Stimulated activated naive B cell treated with anti-CD40 and anti-IgM and Interleukin-4, amounts not matched to agents 10 μg/mL and 1 μg/mL and 100 μg/mL, for 72 hours (primary cell): Measurements from ENCODE around the gene HMGXB3.
A peak's percentile ranks its signal among the peaks of the same experiment; 100 is the strongest.
"Not testable (repeated sequence)": the region's sequence is repeated elsewhere in the genome, so short reads cannot be mapped to it uniquely, and the experiment has no call there.

Experiments
- ATAC-seq, 2 donors: fragments of 150-1000 bp; cut with Tn5 transposase; replicated peaks; 2 replicates each; pipeline ENCODE4 v1.10.0; 2021; ENCODE audit warnings: moderate library complexity in 1 of 2
- DNase-seq: peaks from one replicate; pipeline ENCODE4 v3.0.0; 2021
- H3K27ac Mint-ChIP-seq: one replicate; pipeline ENCODE4 v1.8.0; 2022; ENCODE audit warnings: mild to moderate bottlenecking, mixed read lengths
- H3K27me3 Mint-ChIP-seq, 2 donors: one replicate each; pipeline ENCODE4 v1.8.0; 2022; ENCODE audit warnings: mixed read lengths in 2 of 2
- H3K36me3 Mint-ChIP-seq, 2 donors: one replicate each; pipeline ENCODE4 v1.8.0; 2022; ENCODE audit warnings: mixed read lengths in 2 of 2, mild to moderate bottlenecking in 1 of 2
- H3K4me1 Mint-ChIP-seq, 2 donors: one replicate each; pipeline ENCODE4 v1.8.0; 2022; ENCODE audit warnings: mixed read lengths in 2 of 2, mild to moderate bottlenecking in 1 of 2
- H3K4me3 Mint-ChIP-seq, 2 donors: one replicate each; pipeline ENCODE4 v1.8.0; 2022; ENCODE audit warnings: mild to moderate bottlenecking in 2 of 2, mixed read lengths in 2 of 2, moderate library complexity in 1 of 2
- H3K9me3 Mint-ChIP-seq, 2 donors: one replicate each; pipeline ENCODE4 v1.8.0; 2022; ENCODE audit warnings: mixed read lengths in 2 of 2, mild to moderate bottlenecking in 1 of 2

Gene HMGXB3

GRCh38 chr5:150022158-150022531, 21.6 kb downstream of the HMGXB3 start:
- Mint-ChIP-seq H3K4me1 (peaks cover 4 to 11% of the 10 kb centered on the region in 2 donors), H3K4me3 (no peak overlapping the region), H3K27ac (no peak overlapping the region), H3K36me3 (peaks cover 46 to 77% of the 10 kb centered on the region in 2 donors), H3K9me3 (no peaks in the 10 kb centered on the region), H3K27me3 (no peaks in the 10 kb centered on the region)
- DNase-seq = no peak
- ATAC-seq = no peak

- Mint-ChIP-seq H3K4me1 (peaks cover 4 to 11% of the 10 kb centered on the region in 2 donors), H3K27ac (no peak overlapping the region), H3K36me3 (peaks cover 51 to 74% of the 10 kb centered on the region in 2 donors), H3K4me3 (no peak overlapping the region), H3K27me3 (no peaks in the 10 kb centered on the region), H3K9me3 (no peaks in the 10 kb centered on the region)
- ATAC-seq (no peak), DNase-seq (no peak)
These were observed 22.1 kb downstream of the HMGXB3 start for GRCh38 chr5:150022681-150023080.

- H3K4me1 Mint-ChIP-seq = peaks cover 4 to 11% of the 10 kb centered on the region in 2 donors
- H3K4me3 Mint-ChIP-seq = no peak overlapping the region
- H3K27me3 Mint-ChIP-seq = no peaks in the 10 kb centered on the region
- DNase-seq (no peak), ATAC-seq (no peak)
- H3K36me3 Mint-ChIP-seq = peaks cover 52 to 74% of the 10 kb centered on the region in 2 donors
- H3K9me3 Mint-ChIP-seq = no peaks in the 10 kb centered on the region
- H3K27ac Mint-ChIP-seq = no peak overlapping the region
These were observed 22.6 kb downstream of the HMGXB3 start for GRCh38 chr5:150023136-150023535.

GRCh38 chr5:150024346-150024984, 23.9 kb downstream of the HMGXB3 start:
- Mint-ChIP-seq H3K36me3 (peaks cover 49 to 69% of the 10 kb centered on the region in 2 donors), H3K9me3 (no peaks in the 10 kb centered on the region), H3K27ac (no peak overlapping the region), H3K4me3 (no peak overlapping the region), H3K27me3 (no peaks in the 10 kb centered on the region), H3K4me1 (peaks cover 4 to 11% of the 10 kb centered on the region in 2 donors)
- ATAC-seq (peak; percentile 41 to 45), DNase-seq (no peak)

- no peaks in the 10 kb centered on the region for H3K9me3 Mint-ChIP-seq
- H3K36me3 Mint-ChIP-seq = peaks cover 50 to 59% of the 10 kb centered on the region in 2 donors
- ATAC-seq (no peak), DNase-seq (no peak)
- H3K27me3 Mint-ChIP-seq = no peaks in the 10 kb centered on the region
- no peak overlapping the region for H3K27ac Mint-ChIP-seq
- no peak overlapping the region for H3K4me3 Mint-ChIP-seq
- peaks cover 0 to 2% of the 10 kb centered on the region in 2 donors for H3K4me1 Mint-ChIP-seq
These were observed 26.2 kb downstream of the HMGXB3 start for GRCh38 chr5:150026682-150027172.

- peaks cover 46 to 60% of the 10 kb centered on the region in 2 donors for H3K36me3 Mint-ChIP-seq
- ATAC-seq, H3K27ac Mint-ChIP-seq, H3K4me3 Mint-ChIP-seq, H3K27me3 Mint-ChIP-seq, DNase-seq, H3K9me3 Mint-ChIP-seq, H3K4me1 Mint-ChIP-seq: not testable (repeated sequence)
These were observed 27.5 kb downstream of the HMGXB3 start for GRCh38 chr5:150028047-150028446.

GRCh38 chr5:150033334-150033733, 32.8 kb downstream of the HMGXB3 start:
- Mint-ChIP-seq H3K4me1 (peaks cover 22 to 27% of the 10 kb centered on the region in 2 donors), H3K9me3 (no peaks in the 10 kb centered on the region), H3K27me3 (no peaks in the 10 kb centered on the region), H3K27ac (peak overlapping the region; percentile 1), H3K36me3 (peaks cover 48 to 72% of the 10 kb centered on the region in 2 donors), H3K4me3 (no peak overlapping the region)
- ATAC-seq = no peak
- DNase-seq = no peak

GRCh38 chr5:150034662-150035061, 34.1 kb downstream of the HMGXB3 start:
- no peaks in the 10 kb centered on the region for H3K27me3 Mint-ChIP-seq
- peaks cover 22 to 27% of the 10 kb centered on the region in 2 donors for H3K4me1 Mint-ChIP-seq
- H3K36me3 Mint-ChIP-seq = peaks cover 43 to 71% of the 10 kb centered on the region in 2 donors
- no peak for ATAC-seq
- no peaks in the 10 kb centered on the region for H3K9me3 Mint-ChIP-seq
- H3K4me3 Mint-ChIP-seq = no peak overlapping the region
- DNase-seq = no peak
- H3K27ac Mint-ChIP-seq = peak overlapping the region; percentile 56

- no peak overlapping the region for H3K4me3 Mint-ChIP-seq
- peaks cover 22 to 27% of the 10 kb centered on the region in 2 donors for H3K4me1 Mint-ChIP-seq
- no peak overlapping the region for H3K27ac Mint-ChIP-seq
- no peaks in the 10 kb centered on the region for H3K27me3 Mint-ChIP-seq
- DNase-seq = no peak
- no peaks in the 10 kb centered on the region for H3K9me3 Mint-ChIP-seq
- H3K36me3 Mint-ChIP-seq = peaks cover 44 to 73% of the 10 kb centered on the region in 2 donors
- ATAC-seq = peak; percentile 87 to 94
These were observed 34.8 kb downstream of the HMGXB3 start for GRCh38 chr5:150035139-150035895.

- Mint-ChIP-seq H3K36me3 (peaks cover 48 to 77% of the 10 kb centered on the region in 2 donors), H3K27me3 (no peaks in the 10 kb centered on the region), H3K27ac (no peak overlapping the region), H3K4me1 (peaks cover 22 to 27% of the 10 kb centered on the region in 2 donors), H3K9me3 (no peaks in the 10 kb centered on the region), H3K4me3 (no peak overlapping the region)
- ATAC-seq (no peak), DNase-seq (no peak)
These were observed 36.0 kb downstream of the HMGXB3 start for GRCh38 chr5:150036513-150036912.

- Mint-ChIP-seq H3K27me3 (no peaks in the 10 kb centered on the region), H3K4me1 (peaks cover 19 to 32% of the 10 kb centered on the region in 2 donors), H3K4me3 (no peak overlapping the region), H3K27ac (no peak overlapping the region), H3K36me3 (peaks cover 48 to 78% of the 10 kb centered on the region in 2 donors), H3K9me3 (no peaks in the 10 kb centered on the region)
- DNase-seq (no peak), ATAC-seq (no peak)
These were observed 38.0 kb downstream of the HMGXB3 start for GRCh38 chr5:150038547-150038946.

GRCh38 chr5:150042459-150042858, 41.9 kb downstream of the HMGXB3 start:
- peaks cover 7 to 16% of the 10 kb centered on the region in 2 donors for H3K4me1 Mint-ChIP-seq
- H3K4me3 Mint-ChIP-seq = no peak overlapping the region
- DNase-seq (no peak), ATAC-seq (no peak)
- H3K9me3 Mint-ChIP-seq = no peaks in the 10 kb centered on the region
- H3K27me3 Mint-ChIP-seq = no peaks in the 10 kb centered on the region
- H3K27ac Mint-ChIP-seq = peak overlapping the region; percentile 16
- peaks cover 55 to 77% of the 10 kb centered on the region in 2 donors for H3K36me3 Mint-ChIP-seq

- Mint-ChIP-seq H3K9me3 (no peaks in the 10 kb centered on the region), H3K27ac (no peak overlapping the region), H3K4me3 (no peak overlapping the region), H3K27me3 (no peaks in the 10 kb centered on the region), H3K4me1 (peaks cover 7 to 16% of the 10 kb centered on the region in 2 donors), H3K36me3 (peaks cover 57 to 77% of the 10 kb centered on the region in 2 donors)
- no peak for ATAC-seq
- no peak for DNase-seq
These were observed 43.3 kb downstream of the HMGXB3 start for GRCh38 chr5:150043657-150044328.

- Mint-ChIP-seq H3K4me1 (peaks cover 7 to 19% of the 10 kb centered on the region in 2 donors), H3K9me3 (no peaks in the 10 kb centered on the region), H3K27me3 (no peaks in the 10 kb centered on the region), H3K36me3 (peaks cover 62 to 82% of the 10 kb centered on the region in 2 donors), H3K4me3 (no peak overlapping the region), H3K27ac (no peak overlapping the region)
- no peak for ATAC-seq
- no peak for DNase-seq
These were observed 43.8 kb downstream of the HMGXB3 start for GRCh38 chr5:150044329-150044681.
